Left lung (tissue), 10 donors: ENCODE measurements around the gene PDGFRB. TPM values are rescaled to one million over a fixed set of nuclear protein-coding genes. Genes with fewer than 3 reads are reported as not detected.

Experiments
- ATAC-seq: fragments of 200-7000 bp; cut with Tn5 transposase; one replicate; pipeline ENCODE4 v1.9.1; 2020; ENCODE audit warnings: moderate library complexity
- DNase-seq, 4 donors: peaks; one replicate each; pipeline ENCODE4 v3.0.0-alpha.2; 2013 to 2020
- H3K27ac ChIP-seq, 2 donors: fragments of 200-600 bp; sonication (generic) in 1 of 2; one replicate each; pipeline versions ENCODE4 v1.5.0 to v1.8.0; 2020 to 2021
- H3K27me3 ChIP-seq, 2 donors: fragments of 200-600 bp; sonication (generic) in 1 of 2; one replicate each; pipeline versions ENCODE4 v1.5.0 to v1.8.0; 2020 to 2021
- H3K36me3 ChIP-seq, 2 donors: fragments of 200-600 bp; sonication (generic) in 1 of 2; one replicate each; pipeline versions ENCODE4 v1.5.0 to v1.8.0; 2020 to 2021
- H3K4me1 ChIP-seq, 2 donors: fragments of 200-600 bp; one replicate each; pipeline ENCODE4 v1.8.0; 2021
- H3K4me3 ChIP-seq, 2 donors: fragments of 200-600 bp; sonication (generic) in 1 of 2; one replicate each; pipeline versions ENCODE4 v1.5.0 to v1.8.0; 2020 to 2021; ENCODE audit warnings: mild to moderate bottlenecking in 1 of 2
- H3K9me3 ChIP-seq, 2 donors: fragments of 200-600 bp; sonication (generic) in 1 of 2; one replicate each; pipeline versions ENCODE4 v1.5.0 to v1.8.0; 2020 to 2021
- intact Hi-C, 2 donors: fragments of 100-400 bp; cut with DNase I; formaldehyde crosslinking; loops; one replicate each; pipeline versions ENCODE4 v1.11.2 to v1.14.2; 2022
- polyA plus RNA-seq, 6 donors: library from polyadenylated mRNA; unstranded; fragments of 120-200 nt; gene quantifications; one replicate each; pipeline ENCODE4 v1.2.1, GENCODE V29; 2013; ENCODE audit not compliant: insufficient read length in 6 of 6
- total RNA-seq, 2 donors: library from RNA; stranded (reverse); fragmentation: NEBNext Ultra II Directional; extraction: Animal tissue kit (Norgen Biotek cat#: 25700); gene quantifications; one replicate each; pipeline ENCODE4 v1.2.1, GENCODE V29; 2021
- TF ChIP-seq, protein P1 (sequence below), 2 donors: fragments of 200-600 bp; sonication (generic) in 1 of 2; IDR thresholded peaks; one replicate each; pipeline versions ENCODE4 v1.5.0 to v1.8.0; 2021; ENCODE audit warnings: antibody characterized with exemption in 2 of 2
- donor health status: DM: no; HTN: yes; CAD: no.
- donor health status: DM: no; HTN: no; CAD: no.

PDGFRB gene
- total and polyA plus RNA-seq, 8 donors, result 129 to 227 (median 214) TPM

GRCh38 chr5:150124596-150124995 lies 31.0 kb downstream of the PDGFRB start:
- ATAC-seq (no peak), DNase-seq (no peak)
- H3K9me3 ChIP-seq, result no peaks in the 10 kb centered on the region
- H3K27me3 ChIP-seq, result no peaks in the 10 kb centered on the region
- intact Hi-C loops, result no loop called here
- TF ChIP-seq, protein P1, sequence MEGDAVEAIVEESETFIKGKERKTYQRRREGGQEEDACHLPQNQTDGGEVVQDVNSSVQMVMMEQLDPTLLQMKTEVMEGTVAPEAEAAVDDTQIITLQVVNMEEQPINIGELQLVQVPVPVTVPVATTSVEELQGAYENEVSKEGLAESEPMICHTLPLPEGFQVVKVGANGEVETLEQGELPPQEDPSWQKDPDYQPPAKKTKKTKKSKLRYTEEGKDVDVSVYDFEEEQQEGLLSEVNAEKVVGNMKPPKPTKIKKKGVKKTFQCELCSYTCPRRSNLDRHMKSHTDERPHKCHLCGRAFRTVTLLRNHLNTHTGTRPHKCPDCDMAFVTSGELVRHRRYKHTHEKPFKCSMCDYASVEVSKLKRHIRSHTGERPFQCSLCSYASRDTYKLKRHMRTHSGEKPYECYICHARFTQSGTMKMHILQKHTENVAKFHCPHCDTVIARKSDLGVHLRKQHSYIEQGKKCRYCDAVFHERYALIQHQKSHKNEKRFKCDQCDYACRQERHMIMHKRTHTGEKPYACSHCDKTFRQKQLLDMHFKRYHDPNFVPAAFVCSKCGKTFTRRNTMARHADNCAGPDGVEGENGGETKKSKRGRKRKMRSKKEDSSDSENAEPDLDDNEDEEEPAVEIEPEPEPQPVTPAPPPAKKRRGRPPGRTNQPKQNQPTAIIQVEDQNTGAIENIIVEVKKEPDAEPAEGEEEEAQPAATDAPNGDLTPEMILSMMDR (IDR thresholded peaks at IDR 0.05), result no peak
- no peak overlapping the region for H3K4me3 ChIP-seq
- H3K36me3 ChIP-seq, result peaks cover 0 to 15% of the 10 kb centered on the region in 2 donors
- H3K4me1 ChIP-seq, result peaks cover 0 to 26% of the 10 kb centered on the region in 2 donors
- no peak overlapping the region for H3K27ac ChIP-seq

DNA sequence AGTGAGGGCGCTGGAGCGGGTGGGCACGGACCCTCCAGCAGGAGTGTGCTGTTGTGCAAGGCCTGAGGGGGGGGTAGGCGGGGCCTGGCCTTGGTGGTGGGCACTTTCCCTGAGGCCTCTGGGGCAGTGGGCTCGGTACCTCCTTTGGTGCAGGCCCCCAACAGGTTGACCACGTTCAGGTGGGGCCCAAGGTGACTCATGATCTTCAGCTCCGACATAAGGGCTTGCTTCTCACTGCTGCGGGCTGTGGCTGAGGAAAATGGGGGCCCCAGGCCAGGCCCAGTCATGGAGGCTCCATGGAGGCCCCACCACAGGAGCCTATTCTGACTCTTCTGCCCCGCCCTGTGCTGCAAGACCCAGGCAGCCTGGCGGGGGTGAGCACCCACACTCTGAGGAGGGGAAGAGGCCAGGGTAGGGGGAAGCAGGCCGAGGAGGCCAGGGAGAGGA lies 31.5 kb downstream of the PDGFRB start:
- peaks cover 0 to 15% of the 10 kb centered on the region in 2 donors for H3K36me3 ChIP-seq
- ATAC-seq, result no peak
- no peaks in the 10 kb centered on the region for H3K9me3 ChIP-seq
- TF ChIP-seq, protein P1 (IDR thresholded peaks at IDR 0.05), result no peak
- peak overlapping the region in 1 of 2 donors; percentile 41 for H3K27ac ChIP-seq
- H3K4me1 ChIP-seq, result peaks cover 0 to 25% of the 10 kb centered on the region in 2 donors
- no peaks in the 10 kb centered on the region for H3K27me3 ChIP-seq
- no peak for DNase-seq
- no peak overlapping the region for H3K4me3 ChIP-seq
- intact Hi-C loops, result no loop called here

- Histone ChIP-seq H3K36me3 (peaks cover 0 to 21% of the 10 kb centered on the region in 2 donors), H3K27me3 (no peaks in the 10 kb centered on the region), H3K4me1 (peaks cover 0 to 25% of the 10 kb centered on the region in 2 donors), H3K9me3 (no peaks in the 10 kb centered on the region), H3K4me3 (no peak overlapping the region), H3K27ac (peak overlapping the region in 1 of 2 donors; percentile 41)
- DNase-seq (no peak), ATAC-seq (no peak)
- intact Hi-C loops, result no loop called here
- TF ChIP-seq, protein P1 (IDR thresholded peaks at IDR 0.05), result no peak
Measured at GRCh38 chr5:150123542-150123941, 32.1 kb downstream of the PDGFRB start.

- Histone ChIP-seq H3K36me3 (peaks cover 0 to 22% of the 10 kb centered on the region in 2 donors), H3K4me1 (peaks cover 0 to 25% of the 10 kb centered on the region in 2 donors), H3K4me3 (no peak overlapping the region), H3K9me3 (no peaks in the 10 kb centered on the region), H3K27ac (no peak overlapping the region), H3K27me3 (no peaks in the 10 kb centered on the region)
- intact Hi-C loops, result no loop called here
- TF ChIP-seq, protein P1 (IDR thresholded peaks at IDR 0.05), result no peak
- DNase-seq (peak in 1 of 4 donors; percentile 19), ATAC-seq (no peak)
Measured at GRCh38 chr5:150122536-150123481, 32.8 kb downstream of the PDGFRB start.

DNA sequence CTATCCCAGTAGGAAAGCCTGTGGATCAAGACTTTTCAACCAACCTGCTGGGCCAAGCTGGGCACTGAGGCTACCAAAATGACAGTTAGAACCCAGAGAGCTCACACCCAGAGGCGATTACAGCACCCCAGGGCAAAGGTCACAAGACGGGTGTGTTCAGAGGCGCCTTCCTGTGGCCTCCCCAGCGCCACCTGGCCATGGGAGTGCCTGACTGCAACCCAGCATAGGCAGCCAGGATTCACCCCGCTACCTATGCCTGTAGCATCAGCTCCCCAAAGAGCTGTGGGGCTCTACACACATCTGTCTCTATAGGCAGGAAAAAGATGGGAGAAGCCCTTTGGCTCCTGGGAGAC lies 33.5 kb downstream of the PDGFRB start:
- H3K36me3 ChIP-seq, result peaks cover 0 to 22% of the 10 kb centered on the region in 2 donors
- H3K27me3 ChIP-seq, result no peaks in the 10 kb centered on the region
- no peak overlapping the region for H3K27ac ChIP-seq
- H3K4me3 ChIP-seq, result no peak overlapping the region
- ATAC-seq (peak; percentile 33), DNase-seq (peak in 1 of 4 donors; percentile 57)
- intact Hi-C loops, result no loop called here
- TF ChIP-seq, protein P1 (IDR thresholded peaks at IDR 0.05), result no peak
- H3K9me3 ChIP-seq, result no peaks in the 10 kb centered on the region
- peaks cover 0 to 25% of the 10 kb centered on the region in 2 donors for H3K4me1 ChIP-seq
